A673 (cell line): ENCODE results near the gene GRB10.

Source experiments
- CTCF ChIP-seq: fragments of 300-800, 200-600 bp; sonication (generic); conservative IDR thresholded peaks from 2 replicates; pipeline ENCODE4 v1.5.1; 2017; ENCODE audit warnings: low read depth, mild to moderate bottlenecking, antibody characterized with exemption, low read length, moderate library complexity, mixed read lengths
- EZH2 ChIP-seq: fragments of 200-600 bp; sonication (generic); IDR thresholded peaks from 2 replicates; pipeline ENCODE4 v1.6.1; 2017; ENCODE audit warnings: borderline replicate concordance, low read depth, mild to moderate bottlenecking, mixed read lengths, antibody characterized with exemption, low read length; ENCODE audit not compliant: poor library complexity, severe bottlenecking

- TF ChIP-seq CTCF: no peak
- no peak for TF ChIP-seq EZH2
These were observed 64.4 kb downstream of the GRB10 start for GRCh38 chr7:50718311-50718710.
